NCI-H2196 (cell line): Measurements from ENCODE around the gene SMIM35.

Experiments
- DNase-seq: peaks from one replicate; lab custom pipeline; 2025; ENCODE audit not compliant: unreplicated experiment; lab: John Stamatoyannopoulos, UW

The SMIM35 gene

GRCh38 chr11:118111019-118111743 is 24.4 kb upstream of the SMIM35 start:
- no peak for DNase-seq

- DNase-seq = no peak
Observed at GRCh38 chr11:118109231-118109630, 22.5 kb upstream of the SMIM35 start.

DNA sequence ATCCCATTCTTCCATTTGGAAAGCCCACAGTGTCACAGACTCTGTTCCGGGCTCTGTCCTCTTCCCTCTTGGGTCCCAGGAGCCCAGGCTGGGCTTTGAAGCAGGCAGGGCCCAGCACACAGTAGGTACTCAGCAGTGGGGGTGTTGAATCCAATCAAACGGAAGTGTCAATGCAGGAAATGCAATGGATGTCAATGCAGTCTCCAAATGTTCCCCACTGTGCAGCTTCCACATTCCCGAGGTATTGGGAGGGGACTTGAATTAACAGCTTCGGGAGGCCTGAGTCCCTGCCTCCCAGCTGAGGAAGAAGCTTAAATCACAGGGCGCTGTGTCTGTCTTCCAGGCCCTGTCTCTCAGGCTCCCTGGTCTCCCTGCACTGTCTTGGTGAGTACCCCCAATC is 21.8 kb upstream of the SMIM35 start:
- no peak for DNase-seq

DNA sequence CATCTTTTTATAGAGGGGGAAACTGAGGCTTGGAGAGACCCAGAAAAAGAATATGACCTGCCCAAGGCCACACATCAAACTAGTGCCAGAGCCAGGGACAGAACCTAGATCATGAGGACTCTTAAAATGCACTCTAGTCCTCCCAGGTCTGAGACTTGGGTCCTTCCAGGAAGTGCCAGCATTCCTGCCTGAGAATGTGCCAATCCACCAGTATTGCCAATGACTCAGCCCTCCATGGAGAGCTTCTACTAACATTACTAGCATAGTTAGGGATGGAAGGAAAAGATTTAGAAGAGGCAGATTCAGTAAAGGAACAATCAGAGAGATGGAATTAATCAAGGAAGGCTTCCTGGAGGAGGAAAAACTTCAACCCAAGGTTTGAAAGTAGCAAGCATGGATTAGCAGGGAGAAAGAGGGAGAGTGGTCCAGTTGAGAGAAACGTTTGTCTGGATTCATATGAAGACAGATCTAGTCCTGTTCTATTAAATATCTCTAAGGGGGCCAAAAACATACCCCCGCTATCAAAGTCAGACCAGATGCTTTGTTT is 20.1 kb upstream of the SMIM35 start:
- DNase-seq = no peak

- DNase-seq = no peak
Observed at GRCh38 chr11:118105657-118106305, 19.0 kb upstream of the SMIM35 start.

- no peak for DNase-seq
Observed at GRCh38 chr11:118104491-118104890, 17.7 kb upstream of the SMIM35 start.

DNA sequence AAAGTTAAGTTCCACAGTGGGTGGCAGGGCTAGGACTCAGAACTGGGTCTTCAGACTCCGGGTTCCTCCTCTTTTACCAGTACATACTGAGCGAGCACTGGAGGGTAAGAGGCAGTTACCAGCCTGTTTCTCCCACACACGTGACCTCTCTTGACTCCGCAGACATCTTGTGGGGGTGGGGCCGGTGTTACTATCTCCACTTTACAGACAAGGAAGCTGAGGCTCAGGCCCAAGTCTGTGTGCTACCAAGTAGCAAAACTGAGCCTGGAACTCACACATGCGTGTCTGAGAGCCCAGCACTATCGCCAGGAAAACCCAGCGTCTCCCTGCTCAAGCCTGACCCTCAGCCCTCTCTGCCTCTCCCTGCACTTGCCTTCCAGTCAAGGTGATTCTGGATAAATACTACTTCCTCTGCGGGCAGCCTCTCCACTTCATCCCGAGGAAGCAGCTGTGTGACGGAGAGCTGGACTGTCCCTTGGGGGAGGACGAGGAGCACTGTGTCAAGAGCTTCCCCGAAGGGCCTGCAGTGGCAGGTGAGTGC is 16.0 kb upstream of the SMIM35 start:
- DNase-seq = no peak

DNA sequence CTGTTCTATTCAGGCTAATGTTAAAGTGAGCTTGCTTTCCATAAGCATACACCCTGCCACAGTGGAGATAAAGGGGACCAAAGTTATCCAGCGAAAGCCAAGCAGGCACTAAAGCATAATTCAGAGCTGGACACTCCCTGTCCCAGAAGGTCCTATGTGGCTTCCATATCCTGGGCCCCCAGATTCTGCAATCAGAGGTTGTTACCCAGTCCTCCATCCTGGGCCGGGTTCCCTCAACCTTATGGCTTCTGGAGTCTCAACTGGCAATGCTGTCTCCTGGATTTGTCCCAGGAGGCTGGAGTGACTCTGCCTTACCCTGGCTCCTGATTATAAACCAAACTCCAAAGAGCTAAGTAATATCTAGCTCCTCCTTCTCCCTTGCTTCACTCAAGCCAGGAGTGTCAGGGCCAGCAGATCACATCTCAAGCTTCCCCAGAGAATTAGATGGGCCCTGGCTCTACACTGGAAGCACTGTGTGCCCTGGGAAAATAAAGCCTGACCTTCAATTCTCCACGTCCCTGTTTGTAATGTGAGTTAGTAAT is 14.0 kb upstream of the SMIM35 start:
- DNase-seq = no peak

DNA sequence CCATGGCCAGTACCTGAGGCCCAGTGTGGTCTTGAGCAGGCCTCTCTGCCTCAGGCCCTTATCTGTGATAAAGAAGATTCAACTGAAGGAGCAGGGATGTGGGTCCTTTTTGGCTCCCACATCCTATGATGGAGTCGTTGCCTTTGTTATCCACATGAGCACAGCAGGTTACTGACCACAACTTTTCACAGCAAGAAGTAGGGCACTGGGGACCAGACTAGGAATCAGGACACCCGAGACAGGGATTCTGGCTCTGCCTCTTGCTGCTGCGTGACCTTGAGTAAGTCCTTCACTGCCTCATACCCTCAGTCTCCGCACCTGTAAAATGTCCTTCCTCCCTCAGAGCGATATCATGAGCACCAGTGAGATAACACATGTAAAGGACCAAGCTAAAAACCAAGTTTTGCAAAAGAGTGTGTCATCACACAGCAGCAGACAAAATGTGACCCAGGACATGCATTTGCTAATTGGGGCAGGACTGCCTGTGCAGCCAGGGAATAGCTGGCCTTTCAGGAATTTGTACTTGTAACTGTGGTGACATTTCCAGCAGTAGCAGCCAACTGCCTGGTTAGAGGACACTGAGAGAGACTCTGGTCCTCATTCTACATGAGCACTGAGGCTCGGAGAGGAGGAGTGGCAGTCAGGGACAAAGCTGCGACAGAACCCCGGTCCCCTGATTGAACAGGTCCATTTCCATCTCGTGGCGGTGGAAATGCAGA is 13.2 kb upstream of the SMIM35 start:
- no peak for DNase-seq

DNA sequence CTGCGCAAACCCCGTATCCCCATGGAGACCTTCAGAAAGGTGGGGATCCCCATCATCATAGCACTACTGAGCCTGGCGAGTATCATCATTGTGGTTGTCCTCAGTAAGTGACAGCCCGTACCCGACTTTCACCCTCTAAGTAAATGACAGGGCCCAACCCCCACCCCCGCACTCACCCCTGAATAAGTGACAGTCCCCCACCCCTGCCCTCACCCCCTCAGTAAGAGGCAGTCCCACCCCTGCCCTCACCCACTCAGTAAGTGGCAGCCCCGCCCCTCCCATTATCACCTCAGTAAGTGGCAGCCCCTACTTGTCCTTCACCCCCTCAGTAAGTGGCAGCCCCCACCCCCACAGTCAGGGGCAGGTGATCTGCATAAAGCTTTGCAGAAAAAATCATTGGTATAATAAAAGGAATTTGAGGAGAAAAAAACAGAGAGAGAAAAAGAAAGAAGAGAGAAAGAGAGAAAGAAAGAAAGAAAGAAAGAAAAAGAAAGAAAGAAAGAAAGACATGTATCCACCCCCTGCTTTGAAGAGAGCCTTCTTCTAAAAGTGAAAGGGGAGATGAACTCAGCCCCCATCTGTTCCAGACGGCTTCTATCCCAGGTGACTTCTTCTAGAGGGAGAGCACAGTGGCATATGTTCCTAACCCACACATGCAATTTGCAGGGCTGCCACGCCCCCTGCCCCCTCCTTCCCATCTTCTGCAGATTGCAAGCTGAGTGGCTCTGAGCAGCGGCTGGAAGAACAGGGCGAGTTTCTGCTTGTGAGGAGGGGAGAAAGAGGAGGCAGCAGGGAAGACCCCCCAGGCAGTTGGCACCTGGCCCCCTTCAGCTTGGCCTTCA is 12.5 kb upstream of the SMIM35 start:
- DNase-seq = no peak

DNA sequence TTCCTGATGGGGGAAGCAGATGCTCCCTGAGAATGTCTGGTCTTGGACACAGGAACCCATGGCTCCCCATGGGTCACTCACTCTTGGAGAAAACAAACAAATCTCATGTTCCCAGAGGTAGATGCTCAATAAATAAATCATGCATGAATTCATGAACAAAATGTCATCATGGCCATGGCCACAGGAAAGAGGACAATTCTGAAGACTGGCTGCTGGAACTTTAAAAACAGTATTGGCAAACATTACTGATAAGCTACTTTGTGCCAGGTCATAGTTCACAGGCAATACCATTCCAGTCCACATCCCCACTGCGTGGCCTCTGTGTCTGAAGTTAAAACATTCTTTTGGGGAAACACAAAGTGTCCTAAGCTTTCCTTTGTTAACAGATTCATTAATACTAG is 9.2 kb upstream of the SMIM35 start:
- no peak for DNase-seq

DNA sequence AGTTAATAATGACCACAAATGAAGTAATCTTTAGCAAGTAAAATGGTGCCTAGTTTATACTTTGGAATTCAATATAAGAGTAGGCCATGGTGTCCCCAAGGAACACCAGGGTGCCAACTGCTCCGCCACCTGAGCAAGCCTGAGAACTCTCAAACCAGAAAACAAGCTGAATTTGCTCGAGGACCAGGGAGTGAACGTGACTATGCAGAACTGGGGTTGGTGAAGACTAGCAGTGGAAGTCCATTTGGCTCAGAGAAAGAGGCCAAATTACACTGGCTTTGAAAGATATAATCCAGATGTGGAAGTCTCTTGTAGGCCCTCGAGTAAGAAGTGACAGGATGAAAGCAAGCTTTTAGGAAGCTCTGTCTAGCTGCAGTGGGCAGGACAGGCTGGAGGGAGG is 8.7 kb upstream of the SMIM35 start:
- DNase-seq = no peak

DNA sequence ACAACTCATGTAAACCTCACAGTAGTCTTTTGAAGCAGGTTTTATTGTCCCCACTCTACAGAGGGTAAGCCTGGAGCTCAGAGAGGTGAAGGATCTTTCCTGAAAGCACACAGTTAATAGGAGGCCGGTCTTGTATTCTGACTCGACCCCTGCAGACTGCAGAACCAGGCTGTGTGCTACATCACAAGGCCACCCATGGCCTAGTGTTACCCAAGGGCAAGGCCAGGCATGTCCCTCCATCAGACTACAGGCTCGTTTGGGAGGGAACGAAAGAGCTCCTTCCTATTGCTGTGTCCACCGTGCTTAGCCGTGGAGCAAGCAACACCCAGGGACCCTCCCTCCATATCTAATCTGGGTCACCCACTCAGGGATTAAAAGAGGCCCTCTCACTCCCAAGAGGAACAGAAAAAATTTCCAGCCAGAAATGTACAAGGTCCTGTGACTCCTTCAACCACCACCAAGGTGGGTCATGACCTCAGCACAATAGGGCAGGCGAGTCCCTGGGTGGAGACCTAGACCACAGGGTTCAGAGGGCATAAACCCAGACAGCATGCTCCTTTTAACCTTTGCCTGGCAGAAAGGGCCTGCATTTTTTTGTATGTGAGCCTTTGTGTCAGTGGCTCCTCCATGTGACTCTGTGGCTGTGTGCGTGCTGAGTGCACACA is 6.3 kb upstream of the SMIM35 start:
- DNase-seq = no peak

DNA sequence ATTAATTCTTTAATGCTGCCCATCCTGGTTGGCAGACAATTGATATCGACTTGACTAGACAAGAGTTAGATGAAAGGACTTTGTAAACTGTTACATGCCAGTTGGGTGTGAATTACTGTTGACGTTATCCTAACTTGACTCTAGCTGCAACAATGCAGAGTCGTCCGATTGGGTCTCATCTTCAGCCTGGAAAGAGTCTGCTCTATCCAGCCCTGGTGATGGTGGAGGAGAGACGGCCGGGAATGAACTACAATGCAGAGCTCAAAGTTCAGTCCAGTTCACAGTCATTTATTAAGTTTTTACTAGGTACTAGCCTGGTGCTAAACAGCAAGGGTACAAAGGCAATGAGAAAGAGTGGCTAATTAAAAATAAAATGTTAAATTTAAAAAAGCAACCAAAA is 4.9 kb upstream of the SMIM35 start:
- no peak for DNase-seq

DNA sequence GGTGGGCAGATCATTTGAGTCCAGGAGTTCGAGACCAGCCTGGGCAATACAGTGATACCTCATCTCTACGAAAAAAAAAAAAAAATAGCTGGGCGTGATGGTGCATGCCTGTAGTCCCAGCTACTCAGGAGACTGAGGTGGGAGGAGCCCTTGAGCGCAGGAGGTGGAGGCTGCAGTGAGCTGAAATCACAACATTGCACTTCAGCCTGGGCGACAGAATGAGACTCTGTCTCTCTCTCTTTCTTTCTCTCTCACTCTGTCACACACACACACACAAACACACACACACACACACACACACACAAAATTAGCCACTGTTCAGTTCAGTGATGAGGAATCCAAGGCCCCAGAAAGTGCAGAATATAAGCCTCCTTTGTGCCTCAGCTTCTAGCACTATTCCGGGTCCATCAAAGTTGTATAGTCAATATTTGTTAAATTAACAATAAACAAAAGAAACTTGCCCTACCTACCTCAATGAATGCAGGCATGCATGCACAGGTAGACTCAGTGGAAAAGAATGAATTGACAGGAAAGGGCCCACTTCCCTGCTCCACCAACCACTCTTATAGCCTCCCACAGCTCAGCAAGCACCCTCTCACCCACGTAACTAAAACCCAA is 3.9 kb upstream of the SMIM35 start:
- DNase-seq = no peak

GRCh38 chr11:118088531-118088930 is 1.8 kb upstream of the SMIM35 start:
- DNase-seq = no peak

- DNase-seq = no peak
Observed at GRCh38 chr11:118087931-118088330, 1.2 kb upstream of the SMIM35 start.

- no peak for DNase-seq
Observed at GRCh38 chr11:118084656-118085055, 2.1 kb downstream of the SMIM35 start.

GRCh38 chr11:118084247-118084646 is 2.5 kb downstream of the SMIM35 start:
- DNase-seq = no peak
